HG03139 (cell line): Measurements from ENCODE around the gene TMEM231.
"Not testable (repeated sequence)": the region's sequence is repeated elsewhere in the genome, so short reads cannot be mapped to it uniquely, and the experiment has no call there.

Experiments
- ATAC-seq: cut with Tn5 transposase; IDR thresholded peaks from one replicate; pipeline ENCODE4 v1.9.1; 2021; ENCODE audit not compliant: unreplicated experiment

Gene TMEM231

GRCh38 chr16:75555707-75556430 is at the start of gene TMEM231:
Gene TMEM231, minus strand, starts transcription at chr16:75556252. Its CDS starts 43 bp downstream, at chr16:75556209.
- peak; percentile 96 for ATAC-seq

GRCh38 chr16:75603241-75603640 is 47.2 kb upstream of the TMEM231 start:
- no peak for ATAC-seq

- no peak for ATAC-seq
Observed at GRCh38 chr16:75599452-75600277, 43.6 kb upstream of the TMEM231 start.

GRCh38 chr16:75593825-75594820 is 38.1 kb upstream of the TMEM231 start:
- no peak for ATAC-seq

GRCh38 chr16:75593308-75593707 is 37.3 kb upstream of the TMEM231 start:
- no peak for ATAC-seq

GRCh38 chr16:75591927-75592326 is 35.9 kb upstream of the TMEM231 start:
- ATAC-seq, result not testable (repeated sequence)

- no peak for ATAC-seq
Observed at GRCh38 chr16:75590920-75591843, 35.1 kb upstream of the TMEM231 start.

- ATAC-seq, result no peak
Observed at GRCh38 chr16:75589306-75589705, 33.3 kb upstream of the TMEM231 start.

- ATAC-seq, result no peak
Observed at GRCh38 chr16:75588716-75589115, 32.7 kb upstream of the TMEM231 start.

GRCh38 chr16:75584108-75584507 is 28.1 kb upstream of the TMEM231 start:
- peak; percentile 48 for ATAC-seq

GRCh38 chr16:75579281-75579834 is 23.3 kb upstream of the TMEM231 start:
- ATAC-seq, result no peak

GRCh38 chr16:75578725-75579124 is 22.7 kb upstream of the TMEM231 start:
- no peak for ATAC-seq

- no peak for ATAC-seq
Observed at GRCh38 chr16:75578212-75578611, 22.2 kb upstream of the TMEM231 start.

- peak; percentile 46 for ATAC-seq
Observed at GRCh38 chr16:75576384-75576811, 20.3 kb upstream of the TMEM231 start.

- ATAC-seq, result no peak
Observed at GRCh38 chr16:75575958-75576357, 19.9 kb upstream of the TMEM231 start.

GRCh38 chr16:75573955-75574354 is 17.9 kb upstream of the TMEM231 start:
- ATAC-seq, result no peak

GRCh38 chr16:75572864-75573542 is 17.0 kb upstream of the TMEM231 start:
- no peak for ATAC-seq

- ATAC-seq, result no peak
Observed at GRCh38 chr16:75570396-75571065, 14.5 kb upstream of the TMEM231 start.
